Spleen (tissue), 7 donors: ENCODE measurements around the gene CES4A.

ENCODE experiments used
- POLR2AphosphoS5 ChIP-seq, 3 donors: sonication (generic); formaldehyde crosslinking; IDR thresholded peaks; one replicate each; pipeline ENCODE4 v1.5.1; 2017; ENCODE audit warnings: antibody characterized with exemption in 3 of 3
- TF ChIP-seq, protein P1 (sequence below), 11 experiments: fragments of 200-600 bp in 7 of 11; fragments of 450-650 bp in 4 of 11; sonication (generic) in 4 of 11; IDR thresholded peaks in 8 of 11; conservative IDR thresholded peaks in 3 of 11; 1 replicate in 7 of 11; 2 replicates in 4 of 11; pipeline versions ENCODE4 v1.4.0 to v1.8.0; 2016 to 2021; ENCODE audit warnings: antibody characterized with exemption in 11 of 11, inconsistent platforms in 4 of 11, mild to moderate bottlenecking in 1 of 11
- donor health status: DM: no; HTN: no; CAD: no; lungs with moderate emphysema.
- donor health status: DM: no; HTN: no; CAD: no.
- donor health status: DM: no; HTN: no; CAD: no.

DNA sequence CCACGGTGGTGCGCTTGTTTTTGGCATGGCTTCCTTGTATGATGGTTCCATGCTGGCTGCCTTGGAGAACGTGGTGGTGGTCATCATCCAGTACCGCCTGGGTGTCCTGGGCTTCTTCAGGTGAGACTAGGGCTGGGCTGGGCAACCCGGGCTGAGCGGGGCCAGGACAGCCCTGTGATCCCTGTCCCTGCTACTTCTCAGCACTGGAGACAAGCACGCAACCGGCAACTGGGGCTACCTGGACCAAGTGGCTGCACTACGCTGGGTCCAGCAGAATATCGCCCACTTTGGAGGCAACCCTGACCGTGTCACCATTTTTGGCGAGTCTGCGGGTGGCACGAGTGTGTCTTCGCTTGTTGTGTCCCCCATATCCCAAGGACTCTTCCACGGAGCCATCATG lies 48.2 kb upstream of the CES4A start:
- TF ChIP-seq POLR2AphosphoS5 (IDR thresholded peaks at IDR 0.05), result peak in 1 of 3 donors; percentile 14
- TF ChIP-seq, protein P1, sequence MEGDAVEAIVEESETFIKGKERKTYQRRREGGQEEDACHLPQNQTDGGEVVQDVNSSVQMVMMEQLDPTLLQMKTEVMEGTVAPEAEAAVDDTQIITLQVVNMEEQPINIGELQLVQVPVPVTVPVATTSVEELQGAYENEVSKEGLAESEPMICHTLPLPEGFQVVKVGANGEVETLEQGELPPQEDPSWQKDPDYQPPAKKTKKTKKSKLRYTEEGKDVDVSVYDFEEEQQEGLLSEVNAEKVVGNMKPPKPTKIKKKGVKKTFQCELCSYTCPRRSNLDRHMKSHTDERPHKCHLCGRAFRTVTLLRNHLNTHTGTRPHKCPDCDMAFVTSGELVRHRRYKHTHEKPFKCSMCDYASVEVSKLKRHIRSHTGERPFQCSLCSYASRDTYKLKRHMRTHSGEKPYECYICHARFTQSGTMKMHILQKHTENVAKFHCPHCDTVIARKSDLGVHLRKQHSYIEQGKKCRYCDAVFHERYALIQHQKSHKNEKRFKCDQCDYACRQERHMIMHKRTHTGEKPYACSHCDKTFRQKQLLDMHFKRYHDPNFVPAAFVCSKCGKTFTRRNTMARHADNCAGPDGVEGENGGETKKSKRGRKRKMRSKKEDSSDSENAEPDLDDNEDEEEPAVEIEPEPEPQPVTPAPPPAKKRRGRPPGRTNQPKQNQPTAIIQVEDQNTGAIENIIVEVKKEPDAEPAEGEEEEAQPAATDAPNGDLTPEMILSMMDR (IDR thresholded peaks at IDR 0.05 in 8 of 11, conservative IDR thresholded peaks at IDR 0.05 in 3 of 11), result no peak
